ENCODE data around the gene HBE1.

Gene HBE1

GRCh38 chr11:5239046-5239445 is 30.7 kb downstream of the HBE1 start:
- Mint-ChIP-seq H3K4me3 (no peak overlapping the region), H3K4me1 (peaks cover 4% of the 10 kb centered on the region), H3K9me3 (no peaks in the 10 kb centered on the region), H3K36me3 (no peaks in the 10 kb centered on the region), H3K27ac (no peak overlapping the region), H3K27me3 (peaks cover 4% of the 10 kb centered on the region)
- no peak for DNase-seq
- CTCF ChIA-PET = no interaction called here

DNA sequence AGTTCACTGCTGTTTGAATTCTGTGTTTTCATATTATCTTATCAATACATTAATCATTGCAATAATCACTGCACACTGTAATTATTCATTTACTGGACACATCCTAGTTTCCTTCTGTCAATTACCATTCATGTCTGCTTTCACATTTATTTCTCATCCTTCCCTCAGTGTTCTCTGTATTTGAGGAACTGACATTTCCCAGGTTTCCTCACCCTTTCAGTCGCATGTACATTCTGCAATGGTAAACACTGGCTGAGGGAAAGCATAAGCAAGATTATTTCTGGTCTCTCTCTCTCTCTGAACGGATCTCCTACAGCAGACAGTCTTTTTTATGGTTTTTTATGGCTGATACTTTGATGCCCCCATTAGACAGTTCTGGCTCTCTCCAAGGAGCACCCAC is 31.3 kb downstream of the HBE1 start:
- no peak overlapping the region for H3K27ac Mint-ChIP-seq
- CTCF ChIA-PET = no interaction called here
- no peak overlapping the region for H3K4me3 Mint-ChIP-seq
- H3K36me3 Mint-ChIP-seq = no peaks in the 10 kb centered on the region
- no peak for DNase-seq
- no peaks in the 10 kb centered on the region for H3K9me3 Mint-ChIP-seq
- H3K27me3 Mint-ChIP-seq = peaks cover 4% of the 10 kb centered on the region
- peaks cover 4% of the 10 kb centered on the region for H3K4me1 Mint-ChIP-seq

GRCh38 chr11:5237420-5237819 is 32.3 kb downstream of the HBE1 start:
- Mint-ChIP-seq H3K36me3 (no peaks in the 10 kb centered on the region), H3K4me1 (peaks cover 4% of the 10 kb centered on the region), H3K4me3 (no peak overlapping the region), H3K9me3 (no peaks in the 10 kb centered on the region), H3K27me3 (peaks cover 4% of the 10 kb centered on the region), H3K27ac (no peak overlapping the region)
- DNase-seq = no peak
- CTCF ChIA-PET = no interaction called here

GRCh38 chr11:5235364-5236095 is 34.2 kb downstream of the HBE1 start:
- CTCF ChIA-PET = no interaction called here
- Mint-ChIP-seq H3K9me3 (no peaks in the 10 kb centered on the region), H3K4me3 (no peak overlapping the region), H3K36me3 (no peaks in the 10 kb centered on the region), H3K27me3 (peaks cover 4% of the 10 kb centered on the region), H3K4me1 (peaks cover 4% of the 10 kb centered on the region), H3K27ac (no peak overlapping the region)
- DNase-seq = no peak

DNA sequence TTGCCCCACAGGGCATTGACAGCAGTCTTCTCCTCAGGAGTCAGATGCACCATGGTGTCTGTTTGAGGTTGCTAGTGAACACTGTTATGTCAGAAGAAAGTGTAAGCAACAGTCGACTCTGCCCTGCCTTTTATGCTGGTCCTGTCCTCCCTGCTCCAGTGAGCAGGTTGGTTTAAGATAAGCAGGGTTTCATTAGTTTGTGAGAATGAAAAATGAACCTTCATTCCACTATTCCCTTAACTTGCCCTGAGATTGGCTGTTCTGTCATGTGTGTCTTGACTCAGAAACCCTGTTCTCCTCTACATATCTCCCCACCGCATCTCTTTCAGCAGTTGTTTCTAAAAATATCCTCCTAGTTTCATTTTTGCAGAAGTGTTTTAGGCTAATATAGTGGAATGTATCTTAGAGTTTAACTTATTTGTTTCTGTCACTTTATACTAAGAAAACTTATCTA is 35.3 kb downstream of the HBE1 start, which contains the start of gene HBD:
Gene HBD, minus strand, starts transcription at position 103 of the 454 bp plus-strand sequence. Its CDS starts 50 bp downstream, at position 53.
- Mint-ChIP-seq H3K4me1 (peaks cover 4% of the 10 kb centered on the region), H3K4me3 (no peak within 1 kb of the TSS), H3K36me3 (no peaks in the 10 kb centered on the region), H3K27ac (no peak within 1 kb of the TSS), H3K27me3 (peaks cover 4% of the 10 kb centered on the region), H3K9me3 (no peaks in the 10 kb centered on the region)
- CTCF ChIA-PET = no interaction called here
- DNase-seq = no peak

- H3K27me3 Mint-ChIP-seq = peaks cover 4% of the 10 kb centered on the region
- peaks cover 4% of the 10 kb centered on the region for H3K4me1 Mint-ChIP-seq
- DNase-seq = no peak
- no peaks in the 10 kb centered on the region for H3K36me3 Mint-ChIP-seq
- H3K9me3 Mint-ChIP-seq = no peaks in the 10 kb centered on the region
- no peak overlapping the region for H3K27ac Mint-ChIP-seq
- CTCF ChIA-PET = no interaction called here
- H3K4me3 Mint-ChIP-seq = no peak overlapping the region
Observed at GRCh38 chr11:5233307-5233706, 36.4 kb downstream of the HBE1 start.

- H3K27ac Mint-ChIP-seq = no peak overlapping the region
- H3K27me3 Mint-ChIP-seq = peaks cover 4% of the 10 kb centered on the region
- CTCF ChIA-PET = no interaction called here
- no peak for DNase-seq
- no peak overlapping the region for H3K4me3 Mint-ChIP-seq
- H3K4me1 Mint-ChIP-seq = peaks cover 4% of the 10 kb centered on the region
- no peaks in the 10 kb centered on the region for H3K9me3 Mint-ChIP-seq
- no peaks in the 10 kb centered on the region for H3K36me3 Mint-ChIP-seq
Observed at GRCh38 chr11:5232821-5233220, 36.9 kb downstream of the HBE1 start.

DNA sequence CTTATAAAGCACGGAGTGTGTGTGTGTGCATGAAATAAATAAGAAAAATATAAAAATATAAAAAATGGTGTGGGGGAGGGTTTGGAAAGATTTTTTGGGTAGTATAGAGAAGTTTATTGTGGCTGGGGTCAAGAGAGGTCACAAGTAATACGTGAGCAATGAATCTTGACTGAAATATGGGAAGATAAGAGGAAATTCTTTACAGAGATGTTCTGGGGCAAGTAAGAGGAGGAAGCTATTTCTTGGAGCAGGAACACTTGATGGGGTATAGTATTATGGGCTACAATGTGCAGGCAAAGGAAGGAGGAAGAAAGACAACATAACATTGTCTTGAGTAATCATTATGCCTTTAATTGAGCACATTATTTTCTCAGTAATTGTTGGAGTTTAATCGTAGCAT is 37.6 kb downstream of the HBE1 start:
- H3K4me1 Mint-ChIP-seq = peaks cover 4% of the 10 kb centered on the region

DNA sequence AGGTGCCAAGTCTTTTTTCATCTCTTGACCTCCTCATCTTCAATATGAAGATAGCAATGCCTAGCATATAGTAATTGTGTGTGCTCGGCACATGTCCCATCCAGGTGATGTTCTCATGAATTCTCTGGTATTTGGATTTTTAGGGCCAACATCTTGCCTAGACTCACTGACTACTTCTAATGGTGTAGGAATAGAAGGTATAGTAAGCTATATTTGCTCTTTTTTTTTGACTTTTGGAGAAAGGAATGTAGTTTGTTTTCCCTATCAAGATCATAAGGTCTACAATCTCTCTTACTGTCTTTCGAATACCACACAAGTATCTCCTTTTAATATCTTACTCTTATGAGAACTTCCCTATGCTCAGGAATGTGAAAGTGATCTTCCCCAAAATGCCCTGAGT is 38.6 kb downstream of the HBE1 start:
- H3K27me3 Mint-ChIP-seq = peaks cover 4% of the 10 kb centered on the region
- no peak overlapping the region for H3K27ac Mint-ChIP-seq
- H3K4me1 Mint-ChIP-seq = peaks cover 4% of the 10 kb centered on the region
- no peak overlapping the region for H3K4me3 Mint-ChIP-seq
- no peaks in the 10 kb centered on the region for H3K36me3 Mint-ChIP-seq
- no peak for DNase-seq
- CTCF ChIA-PET = no interaction called here
- no peaks in the 10 kb centered on the region for H3K9me3 Mint-ChIP-seq

More for the DNA sequence above, 37.6 kb downstream of the HBE1 start:
- no peak overlapping the region for H3K4me3 Mint-ChIP-seq
- no peaks in the 10 kb centered on the region for H3K9me3 Mint-ChIP-seq
- H3K36me3 Mint-ChIP-seq = no peaks in the 10 kb centered on the region
- no peak overlapping the region for H3K27ac Mint-ChIP-seq
- no peak for DNase-seq
- CTCF ChIA-PET = no interaction called here
- peaks cover 4% of the 10 kb centered on the region for H3K27me3 Mint-ChIP-seq

- H3K4me3 Mint-ChIP-seq = no peak overlapping the region
- H3K9me3 Mint-ChIP-seq = no peaks in the 10 kb centered on the region
- H3K27ac Mint-ChIP-seq = no peak overlapping the region
- CTCF ChIA-PET = no interaction called here
- no peak for DNase-seq
- peaks cover 4% of the 10 kb centered on the region for H3K4me1 Mint-ChIP-seq
- H3K27me3 Mint-ChIP-seq = peaks cover 1% of the 10 kb centered on the region
- no peaks in the 10 kb centered on the region for H3K36me3 Mint-ChIP-seq
Observed at GRCh38 chr11:5230266-5230665, 39.5 kb downstream of the HBE1 start.

GRCh38 chr11:5229796-5230195 is 39.9 kb downstream of the HBE1 start:
- H3K4me1 Mint-ChIP-seq = peaks cover 4% of the 10 kb centered on the region
- no peak for DNase-seq
- no peak overlapping the region for H3K27ac Mint-ChIP-seq
- no peaks in the 10 kb centered on the region for H3K9me3 Mint-ChIP-seq
- CTCF ChIA-PET = no interaction called here
- H3K4me3 Mint-ChIP-seq = no peak overlapping the region
- no peaks in the 10 kb centered on the region for H3K36me3 Mint-ChIP-seq
- H3K27me3 Mint-ChIP-seq = no peaks in the 10 kb centered on the region

DNA sequence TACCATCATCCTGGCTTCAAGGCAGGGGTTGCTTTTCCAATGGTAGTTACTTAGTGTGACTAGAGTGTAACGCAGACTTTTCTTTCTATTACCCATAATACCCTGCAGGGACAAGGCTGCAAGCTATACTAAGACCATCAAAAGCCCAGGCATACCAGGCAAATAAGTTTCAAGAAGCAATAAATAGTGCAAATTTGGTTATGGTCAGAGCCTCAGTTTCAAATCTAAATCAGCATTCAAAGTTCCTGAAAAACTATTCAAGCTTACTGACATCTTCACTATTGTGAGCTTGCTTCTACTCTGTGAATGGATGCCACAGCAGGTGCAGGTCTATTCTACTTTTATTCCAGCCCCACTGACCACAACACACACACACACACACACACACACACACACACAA is 40.4 kb downstream of the HBE1 start:
- no peaks in the 10 kb centered on the region for H3K36me3 Mint-ChIP-seq

GRCh38 chr11:5228124-5228523 is 41.6 kb downstream of the HBE1 start:
- H3K4me1 Mint-ChIP-seq = no peaks in the 10 kb centered on the region

More for the DNA sequence above, 40.4 kb downstream of the HBE1 start:
- H3K27me3 Mint-ChIP-seq = no peaks in the 10 kb centered on the region
- no peak for DNase-seq
- H3K27ac Mint-ChIP-seq = no peak overlapping the region
- no peak overlapping the region for H3K4me3 Mint-ChIP-seq
- CTCF ChIA-PET = no interaction called here
- H3K9me3 Mint-ChIP-seq = no peaks in the 10 kb centered on the region
- peaks cover 1% of the 10 kb centered on the region for H3K4me1 Mint-ChIP-seq

GRCh38 chr11:5227681-5228080 is 42.1 kb downstream of the HBE1 start:
- CTCF ChIA-PET = no interaction called here
- H3K4me3 Mint-ChIP-seq = no peak overlapping the region
- no peaks in the 10 kb centered on the region for H3K9me3 Mint-ChIP-seq
- DNase-seq = no peak
- no peaks in the 10 kb centered on the region for H3K27me3 Mint-ChIP-seq
- H3K27ac Mint-ChIP-seq = no peak overlapping the region
- no peaks in the 10 kb centered on the region for H3K4me1 Mint-ChIP-seq
- H3K36me3 Mint-ChIP-seq = no peaks in the 10 kb centered on the region

More at GRCh38 chr11:5228124-5228523, 41.6 kb downstream of the HBE1 start:
- DNase-seq = no peak
- no peak overlapping the region for H3K27ac Mint-ChIP-seq
- no peaks in the 10 kb centered on the region for H3K36me3 Mint-ChIP-seq
- H3K27me3 Mint-ChIP-seq = no peaks in the 10 kb centered on the region
- H3K9me3 Mint-ChIP-seq = no peaks in the 10 kb centered on the region
- H3K4me3 Mint-ChIP-seq = no peak overlapping the region
- CTCF ChIA-PET = no interaction called here

DNA sequence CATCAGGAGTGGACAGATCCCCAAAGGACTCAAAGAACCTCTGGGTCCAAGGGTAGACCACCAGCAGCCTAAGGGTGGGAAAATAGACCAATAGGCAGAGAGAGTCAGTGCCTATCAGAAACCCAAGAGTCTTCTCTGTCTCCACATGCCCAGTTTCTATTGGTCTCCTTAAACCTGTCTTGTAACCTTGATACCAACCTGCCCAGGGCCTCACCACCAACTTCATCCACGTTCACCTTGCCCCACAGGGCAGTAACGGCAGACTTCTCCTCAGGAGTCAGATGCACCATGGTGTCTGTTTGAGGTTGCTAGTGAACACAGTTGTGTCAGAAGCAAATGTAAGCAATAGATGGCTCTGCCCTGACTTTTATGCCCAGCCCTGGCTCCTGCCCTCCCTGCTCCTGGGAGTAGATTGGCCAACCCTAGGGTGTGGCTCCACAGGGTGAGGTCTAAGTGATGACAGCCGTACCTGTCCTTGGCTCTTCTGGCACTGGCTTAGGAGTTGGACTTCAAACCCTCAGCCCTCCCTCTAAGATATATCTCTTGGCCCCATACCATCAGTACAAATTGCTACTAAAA is 42.9 kb downstream of the HBE1 start, which contains the start of gene HBB:
Gene HBB, minus strand, starts transcription at position 340 of the 579 bp plus-strand sequence. Its CDS starts 50 bp downstream, at position 290.
- no peak within 1 kb of the TSS for H3K27ac Mint-ChIP-seq
- CTCF ChIA-PET = no interaction called here
- DNase-seq = no peak
- no peaks in the 10 kb centered on the region for H3K9me3 Mint-ChIP-seq
- H3K4me3 Mint-ChIP-seq = no peak within 1 kb of the TSS
- no peaks in the 10 kb centered on the region for H3K36me3 Mint-ChIP-seq
- H3K4me1 Mint-ChIP-seq = no peaks in the 10 kb centered on the region
- H3K27me3 Mint-ChIP-seq = no peaks in the 10 kb centered on the region

Measured in activated naive CD4-positive, alpha-beta T cell treated with anti-CD3 and anti-CD28 coated beads, Interleukin-2, amount 10 ng/mL, durations not matched to agents 7 days and 5 days (primary cell).